ENCODE results near the gene MUSK. TPM values are rescaled to one million over a fixed set of nuclear protein-coding genes. Genes with fewer than 3 reads are reported as not detected.

The MUSK gene
- total RNA-seq (not detected), total RNA-seq (0 to 0.09 (median 0) reads per million in 29 experiments)
- not detected for total RNA-seq (2013)

GRCh38 chr9:110668570-110669167, at the start of gene MUSK:
Gene MUSK (plus strand): TSS chr9:110668791. CDS start chr9:110668905, 114 bp downstream.
- ATAC-seq (replicated peaks in 1 of 4) (no peak), DNase-seq (no peak)
- Mint-ChIP-seq H3K4me1 (no peaks in the 10 kb centered on the region), H3K36me3 (no peaks in the 10 kb centered on the region), H3K27me3 (no peaks in the 10 kb centered on the region), H3K4me3 (no peak within 1 kb of the TSS), H3K27ac (no peak within 1 kb of the TSS), H3K9me3 (no peaks in the 10 kb centered on the region)
- POLR2A ChIA-PET = no interaction called here
- 80% methylated on average over 7 of the region's 8 CpGs for WGBS (ENCODE audit: insufficient coverage)
- no peaks in the 10 kb centered on the region for H3K27me3 ChIP-seq (replicated peaks in 1 of 2; ENCODE audit: control insufficient read depth in 2 of 2, extremely low read depth in 1 of 2, insufficient read depth in 2 of 2, low read length in 1 of 2)
- no peaks in the 10 kb centered on the region for H3K4me1 ChIP-seq (ENCODE audit: control insufficient read depth in 1 of 2, extremely low read depth in 1 of 2, insufficient read depth in 2 of 2, low read length in 2 of 2)
- no peaks in the 10 kb centered on the region for H3K36me3 ChIP-seq (ENCODE audit: control insufficient read depth in 2 of 2, extremely low read depth in 1 of 2, insufficient read depth in 1 of 2, low read length in 1 of 2)
- no peaks in the 10 kb centered on the region for H3K9me3 ChIP-seq
- no peak within 1 kb of the TSS for H3K4me3 ChIP-seq (ENCODE audit: control insufficient read depth in 1 of 2, extremely low read depth in 1 of 2, low read length in 1 of 2)
- CTCF ChIA-PET = no interaction called here
- no peak within 1 kb of the TSS for H3K27ac ChIP-seq (ENCODE audit: low read length)

DNA sequence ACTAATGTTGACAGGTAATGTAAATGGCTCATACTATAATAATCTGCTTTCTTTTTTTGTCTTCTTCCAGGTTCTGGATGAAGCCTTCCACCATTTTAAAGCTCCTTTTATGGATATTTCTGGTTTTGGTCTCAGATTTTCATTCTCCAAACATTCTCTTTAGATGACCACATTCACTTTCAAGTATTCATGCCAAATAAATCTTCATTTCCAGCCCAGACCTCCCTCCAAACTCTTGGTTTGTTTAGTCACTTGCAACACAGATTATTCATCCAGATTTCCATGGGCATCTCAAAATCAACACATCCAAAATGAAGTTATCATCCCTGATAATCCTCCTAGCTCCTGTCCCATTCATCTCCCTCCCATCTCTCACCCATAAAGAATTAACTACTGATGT, 48.8 kb upstream of the MUSK start:
- H3K27ac ChIP-seq (ENCODE audit: low read length) = no peak overlapping the region
- Mint-ChIP-seq H3K27ac (no peak overlapping the region), H3K4me3 (no peak overlapping the region), H3K4me1 (no peaks in the 10 kb centered on the region), H3K27me3 (no peaks in the 10 kb centered on the region), H3K36me3 (no peaks in the 10 kb centered on the region), H3K9me3 (no peaks in the 10 kb centered on the region)
- H3K27me3 ChIP-seq (replicated peaks in 1 of 2; ENCODE audit: control insufficient read depth in 2 of 2, extremely low read depth in 1 of 2, insufficient read depth in 2 of 2, low read length in 1 of 2) = no peaks in the 10 kb centered on the region
- ATAC-seq (replicated peaks in 1 of 4) (no peak), DNase-seq (no peak)
- H3K4me3 ChIP-seq (ENCODE audit: control insufficient read depth in 1 of 2, extremely low read depth in 1 of 2, low read length in 1 of 2) = no peak overlapping the region
- no peaks in the 10 kb centered on the region for H3K4me1 ChIP-seq (ENCODE audit: control insufficient read depth in 1 of 2, extremely low read depth in 1 of 2, insufficient read depth in 2 of 2, low read length in 2 of 2)
- H3K36me3 ChIP-seq (ENCODE audit: control insufficient read depth in 2 of 2, extremely low read depth in 1 of 2, insufficient read depth in 1 of 2, low read length in 1 of 2) = no peaks in the 10 kb centered on the region
- ChIA-PET POLR2A (no interaction called here), CTCF (no interaction called here)
- H3K9me3 ChIP-seq = no peaks in the 10 kb centered on the region

GRCh38 chr9:110620726-110621125, 47.9 kb upstream of the MUSK start:
- ChIA-PET POLR2A (no interaction called here), CTCF (no interaction called here)
- no CpG with 5 or more reads among the region's 3 CpGs for WGBS (ENCODE audit: insufficient coverage)
- Histone ChIP-seq H3K27ac (ENCODE audit: low read length) (no peak overlapping the region), H3K27me3 (replicated peaks in 1 of 2; ENCODE audit: control insufficient read depth in 2 of 2, extremely low read depth in 1 of 2, insufficient read depth in 2 of 2, low read length in 1 of 2) (no peaks in the 10 kb centered on the region), H3K4me1 (ENCODE audit: control insufficient read depth in 1 of 2, extremely low read depth in 1 of 2, insufficient read depth in 2 of 2, low read length in 2 of 2) (no peaks in the 10 kb centered on the region), H3K4me3 (ENCODE audit: control insufficient read depth in 1 of 2, extremely low read depth in 1 of 2, low read length in 1 of 2) (no peak overlapping the region), H3K36me3 (ENCODE audit: control insufficient read depth in 2 of 2, extremely low read depth in 1 of 2, insufficient read depth in 1 of 2, low read length in 1 of 2) (no peaks in the 10 kb centered on the region), H3K9me3 (no peaks in the 10 kb centered on the region)
- Mint-ChIP-seq H3K4me3 (no peak overlapping the region), H3K36me3 (no peaks in the 10 kb centered on the region), H3K9me3 (no peaks in the 10 kb centered on the region), H3K27me3 (no peaks in the 10 kb centered on the region), H3K4me1 (no peaks in the 10 kb centered on the region), H3K27ac (no peak overlapping the region)
- ATAC-seq (replicated peaks in 1 of 4) (no peak), DNase-seq (no peak)

DNA sequence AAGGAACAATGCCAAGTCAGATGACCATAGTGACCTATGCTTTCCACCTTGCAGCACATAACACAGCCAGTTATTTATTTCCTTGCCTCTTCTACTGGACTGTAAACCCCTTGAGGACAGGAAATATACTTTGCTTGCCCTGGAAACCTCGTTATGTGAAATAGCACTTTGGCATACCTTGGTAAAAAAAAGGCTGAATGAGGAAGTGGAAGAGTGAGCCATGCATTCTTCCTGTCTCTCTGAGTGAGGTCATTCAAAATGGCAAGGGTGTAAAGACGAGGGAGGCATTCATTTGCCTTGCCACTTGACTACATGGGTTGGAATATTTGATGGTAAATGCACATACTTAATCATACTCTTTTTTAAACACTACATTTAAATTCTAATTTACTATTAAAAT, 46.2 kb upstream of the MUSK start:
- CTCF ChIA-PET = no interaction called here
- no peaks in the 10 kb centered on the region for H3K27me3 Mint-ChIP-seq
- H3K4me1 Mint-ChIP-seq = no peaks in the 10 kb centered on the region

DNA sequence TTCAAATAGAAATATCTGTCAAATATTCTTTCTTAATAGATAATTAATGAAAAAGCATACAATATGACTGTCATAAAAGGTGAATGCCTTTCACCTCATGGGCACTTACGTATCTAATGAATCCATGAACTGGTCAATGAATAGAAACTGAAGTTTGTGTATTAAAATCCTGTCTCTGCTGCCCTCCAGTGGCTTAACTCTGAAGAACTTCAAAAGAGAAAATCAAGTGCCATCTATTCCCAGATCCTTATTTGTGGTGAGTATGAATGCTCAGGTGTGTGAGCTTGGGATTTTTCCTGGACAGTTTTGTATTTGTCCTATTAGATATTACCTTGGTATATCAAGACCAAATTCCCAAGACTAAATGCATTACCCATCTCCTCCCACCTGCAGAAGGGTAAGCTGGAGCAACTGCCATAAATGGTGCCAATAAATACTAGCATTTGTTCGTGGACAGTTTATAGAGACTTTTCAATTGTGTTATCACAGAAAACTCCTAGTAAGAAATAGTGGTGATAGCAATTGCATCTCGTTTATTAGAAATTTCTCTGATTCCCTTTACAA, 45.0 kb upstream of the MUSK start:
- POLR2A ChIA-PET = no interaction called here
- DNase-seq (peak in 1 of 35 experiments; percentile 31), ATAC-seq (replicated peaks in 1 of 4) (no peak)
- Mint-ChIP-seq H3K27ac (no peak overlapping the region), H3K4me1 (no peaks in the 10 kb centered on the region), H3K36me3 (no peaks in the 10 kb centered on the region), H3K27me3 (no peaks in the 10 kb centered on the region), H3K9me3 (no peaks in the 10 kb centered on the region), H3K4me3 (no peak overlapping the region)
- CTCF ChIA-PET = interaction anchor here in 1 of 2 donors (1.2 kb wide), 1 partner anchor 439 kb away, joined by 3 read pairs; no protein-coding TSS in a partner anchor
- no peaks in the 10 kb centered on the region for H3K9me3 ChIP-seq
- no peak overlapping the region for H3K27ac ChIP-seq (ENCODE audit: low read length)
- WGBS (ENCODE audit: insufficient coverage) = no CpG with 5 or more reads among the region's 3 CpGs
- no peaks in the 10 kb centered on the region for H3K4me1 ChIP-seq (ENCODE audit: control insufficient read depth in 1 of 2, extremely low read depth in 1 of 2, insufficient read depth in 2 of 2, low read length in 2 of 2)
- no peaks in the 10 kb centered on the region for H3K36me3 ChIP-seq (ENCODE audit: control insufficient read depth in 2 of 2, extremely low read depth in 1 of 2, insufficient read depth in 1 of 2, low read length in 1 of 2)
- H3K27me3 ChIP-seq (replicated peaks in 1 of 2; ENCODE audit: control insufficient read depth in 2 of 2, extremely low read depth in 1 of 2, insufficient read depth in 2 of 2, low read length in 1 of 2) = no peaks in the 10 kb centered on the region
- no peak overlapping the region for H3K4me3 ChIP-seq (ENCODE audit: control insufficient read depth in 1 of 2, extremely low read depth in 1 of 2, low read length in 1 of 2)

More for the DNA sequence above, 46.2 kb upstream of the MUSK start:
- Mint-ChIP-seq H3K4me3 (no peak overlapping the region), H3K36me3 (no peaks in the 10 kb centered on the region), H3K9me3 (no peaks in the 10 kb centered on the region), H3K27ac (no peak overlapping the region)
- POLR2A ChIA-PET = no interaction called here
- no peak for DNase-seq
- ATAC-seq (replicated peaks in 1 of 4) = no peak
- H3K27ac ChIP-seq (ENCODE audit: low read length) = no peak overlapping the region
- no peaks in the 10 kb centered on the region for H3K4me1 ChIP-seq (ENCODE audit: control insufficient read depth in 1 of 2, extremely low read depth in 1 of 2, insufficient read depth in 2 of 2, low read length in 2 of 2)
- 71% methylated on average over 1 of the region's 2 CpGs for WGBS (ENCODE audit: insufficient coverage)
- H3K27me3 ChIP-seq (replicated peaks in 1 of 2; ENCODE audit: control insufficient read depth in 2 of 2, extremely low read depth in 1 of 2, insufficient read depth in 2 of 2, low read length in 1 of 2) = no peaks in the 10 kb centered on the region
- H3K9me3 ChIP-seq = no peaks in the 10 kb centered on the region
- H3K36me3 ChIP-seq (ENCODE audit: control insufficient read depth in 2 of 2, extremely low read depth in 1 of 2, insufficient read depth in 1 of 2, low read length in 1 of 2) = no peaks in the 10 kb centered on the region
- no peak overlapping the region for H3K4me3 ChIP-seq (ENCODE audit: control insufficient read depth in 1 of 2, extremely low read depth in 1 of 2, low read length in 1 of 2)

- H3K27me3 Mint-ChIP-seq = no peaks in the 10 kb centered on the region
- no peak for DNase-seq
- H3K4me3 Mint-ChIP-seq = no peak overlapping the region
- ATAC-seq (replicated peaks in 1 of 4) = no peak
- no peaks in the 10 kb centered on the region for H3K36me3 ChIP-seq (ENCODE audit: control insufficient read depth in 2 of 2, extremely low read depth in 1 of 2, insufficient read depth in 1 of 2, low read length in 1 of 2)
- H3K27ac ChIP-seq (ENCODE audit: low read length) = no peak overlapping the region
- no peaks in the 10 kb centered on the region for H3K27me3 ChIP-seq (replicated peaks in 1 of 2; ENCODE audit: control insufficient read depth in 2 of 2, extremely low read depth in 1 of 2, insufficient read depth in 2 of 2, low read length in 1 of 2)
- POLR2A ChIA-PET = no interaction called here
- CTCF ChIA-PET = no interaction called here
- no peak overlapping the region for H3K27ac Mint-ChIP-seq
- WGBS (ENCODE audit: insufficient coverage) = 71% methylated on average over 5 of the region's 9 CpGs
- peaks cover 0 to 6% (median 0%) of the 10 kb centered on the region in 3 donors for H3K9me3 Mint-ChIP-seq
- no peaks in the 10 kb centered on the region for H3K4me1 Mint-ChIP-seq
- H3K4me3 ChIP-seq (ENCODE audit: control insufficient read depth in 1 of 2, extremely low read depth in 1 of 2, low read length in 1 of 2) = no peak overlapping the region
- H3K4me1 ChIP-seq (ENCODE audit: control insufficient read depth in 1 of 2, extremely low read depth in 1 of 2, insufficient read depth in 2 of 2, low read length in 2 of 2) = no peaks in the 10 kb centered on the region
- no peaks in the 10 kb centered on the region for H3K36me3 Mint-ChIP-seq
- H3K9me3 ChIP-seq = no peaks in the 10 kb centered on the region
These were observed 42.3 kb upstream of the MUSK start for GRCh38 chr9:110626101-110626829.
